Small intestine (tissue), 7 donors: Measurements from ENCODE around the gene ARRDC4. TPM values are rescaled to one million over a fixed set of nuclear protein-coding genes. Genes with fewer than 3 reads are reported as not detected.

Experiments
- DNase-seq, 2 donors: peaks; one replicate each; pipeline versions ENCODE4 v3.0.0 to v3.0.0-alpha.2; 2013
- FAIRE-seq: peaks from 2 replicates; lab custom pipeline; 2012; peaks lifted over from hg19 to GRCh38; lab: Jason Lieb, UNC
- H3K27ac ChIP-seq, 3 donors: one replicate each; pipeline ENCODE4 v1.5.1; 2013; ENCODE audit warnings: low read length in 2 of 3, mild to moderate bottlenecking in 2 of 3, control low read depth in 1 of 3, inconsistent platforms in 1 of 3, low read depth in 1 of 3, moderate library complexity in 1 of 3
- H3K27me3 ChIP-seq, 3 donors: one replicate each; pipeline ENCODE4 v1.6.1; 2013; ENCODE audit warnings: low read length in 3 of 3, inconsistent platforms in 1 of 3; ENCODE audit not compliant: control insufficient read depth in 3 of 3, insufficient read depth in 3 of 3
- H3K36me3 ChIP-seq, 3 donors: one replicate each; pipeline ENCODE4 v1.6.1; 2013; ENCODE audit warnings: low read length in 3 of 3, inconsistent platforms in 1 of 3, low read depth in 1 of 3, mild to moderate bottlenecking in 1 of 3, moderate library complexity in 1 of 3; ENCODE audit not compliant: control insufficient read depth in 3 of 3, insufficient read depth in 2 of 3
- H3K4me1 ChIP-seq, 3 donors: one replicate each; pipeline ENCODE4 v1.6.1; 2013; ENCODE audit warnings: low read length in 2 of 3, inconsistent platforms in 1 of 3, low read depth in 1 of 3, mild to moderate bottlenecking in 1 of 3, moderate library complexity in 1 of 3; ENCODE audit not compliant: control insufficient read depth in 3 of 3, insufficient read depth in 2 of 3
- H3K4me3 ChIP-seq, 3 donors: one replicate each; pipeline ENCODE4 v1.5.1; 2013; ENCODE audit warnings: low read length in 3 of 3, control low read depth in 1 of 3, inconsistent platforms in 1 of 3, low read depth in 1 of 3, mild to moderate bottlenecking in 1 of 3, moderate library complexity in 1 of 3
- H3K9me3 ChIP-seq, 2 donors: one replicate each; pipeline ENCODE4 v1.6.1; 2013; ENCODE audit warnings: low read depth in 1 of 2, low read length in 1 of 2; ENCODE audit not compliant: control insufficient read depth in 2 of 2, insufficient read depth in 1 of 2
- WGBS, 3 donors: extraction: QIAGEN DNeasy Blood & Tissue Kit; methylation state at CpG; one replicate each; pipeline ENCODE4 v1.1.7; 2013; 5-methylcytosine and 5-hydroxymethylcytosine counted together
- polyA plus RNA-seq, 4 donors: library from polyadenylated mRNA; stranded (reverse) in 3 of 4; unstranded in 1 of 4; fragments of 200-250 nt in 3 of 4; fragments of 120-200 nt in 1 of 4; gene quantifications; one replicate each; pipeline versions ENCODE4 v1.2.1 to v1.2.3, GENCODE V29; 2013
- donor health status: healthy with polysubstance abuse.
- donor health status: control.
- donor health status: control.
- donor health status: Bipolar disorder and iron deficiency.
- donor health status: healthy.

ARRDC4 gene
- polyA plus RNA-seq, 4 donors = 18.9 to 92.3 (median 30.7) TPM

DNA sequence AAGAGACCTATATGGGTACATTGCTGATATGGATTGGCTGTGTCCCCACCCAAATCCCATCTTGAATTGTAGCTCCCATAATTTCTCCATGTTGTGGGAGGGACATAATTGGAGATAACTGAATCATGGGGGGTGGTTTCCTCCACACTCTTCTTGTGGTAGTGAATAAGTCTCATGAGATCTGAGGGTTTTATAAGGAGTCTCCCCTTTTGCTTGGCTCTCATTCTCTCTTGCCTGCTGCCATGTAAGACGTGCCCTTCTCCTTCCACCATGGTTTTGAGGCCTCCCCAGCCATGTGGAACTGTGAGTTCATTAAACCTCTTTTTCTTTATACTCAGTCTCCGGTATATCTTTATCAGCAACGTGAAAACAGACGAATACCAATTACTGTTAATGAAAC, 5.0 kb upstream of the ARRDC4 start:
- Histone ChIP-seq H3K4me3 (no peak overlapping the region), H3K27ac (peak overlapping the region in 1 of 3 donors; percentile 34)
- FAIRE-seq = no peak

DNA sequence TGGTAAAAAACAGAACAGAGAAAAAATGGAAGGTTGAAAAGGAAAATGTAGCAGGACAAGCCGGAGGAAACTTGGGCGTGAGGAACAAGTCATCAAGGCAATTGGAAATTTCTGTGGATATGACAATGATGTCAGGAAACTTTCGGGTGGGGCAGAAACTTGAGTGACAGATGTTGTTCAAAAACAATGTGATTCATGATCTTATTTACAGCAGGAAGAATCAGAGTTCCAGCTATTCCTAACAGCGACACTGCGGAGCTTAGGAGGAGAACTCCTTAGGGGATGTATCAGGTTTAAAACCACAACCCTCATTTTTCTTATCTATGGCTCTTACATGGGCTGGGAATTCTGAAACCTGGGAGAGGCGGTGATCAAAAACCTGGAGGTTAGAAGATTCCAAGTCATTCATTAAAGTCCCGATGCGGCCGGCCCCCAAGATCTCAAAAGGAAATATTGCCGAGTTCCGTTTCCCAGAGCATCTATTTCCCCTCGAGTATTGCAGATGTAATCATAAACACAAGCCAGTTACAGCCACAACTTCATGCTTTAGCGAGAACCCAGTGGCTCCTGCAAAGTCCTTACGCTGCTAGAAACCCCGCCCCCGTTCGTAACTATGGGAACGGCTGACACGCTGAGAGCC, 659 bp upstream of the ARRDC4 start:
- 1 to 7% (median 5%) methylated on average over 19 of the region's 19 CpGs for WGBS, 3 donors
- peaks cover 2 to 14% (median 5%) of the 10 kb centered on the region in 3 donors for H3K4me1 ChIP-seq
- FAIRE-seq (no peak), DNase-seq (peak in 1 of 2 donors; percentile 48)
- H3K27me3 ChIP-seq = no peaks in the 10 kb centered on the region
- peak overlapping the region in 2 of 3 donors; percentile 66 to 86 for H3K27ac ChIP-seq
- H3K4me3 ChIP-seq = peak overlapping the region in 2 of 3 donors; percentile 22 to 42
- H3K36me3 ChIP-seq = peaks cover 0 to 10% (median 0%) of the 10 kb centered on the region in 3 donors
- no peaks in the 10 kb centered on the region for H3K9me3 ChIP-seq

More for the DNA sequence above, 5.0 kb upstream of the ARRDC4 start:
- Histone ChIP-seq H3K9me3 (no peaks in the 10 kb centered on the region), H3K4me1 (peaks cover 0 to 12% (median 2%) of the 10 kb centered on the region in 3 donors), H3K36me3 (no peaks in the 10 kb centered on the region), H3K27me3 (no peaks in the 10 kb centered on the region)
- 82 to 89% (median 84%) methylated on average over 4 of the region's 4 CpGs for WGBS, 3 donors
- DNase-seq = no peak

DNA sequence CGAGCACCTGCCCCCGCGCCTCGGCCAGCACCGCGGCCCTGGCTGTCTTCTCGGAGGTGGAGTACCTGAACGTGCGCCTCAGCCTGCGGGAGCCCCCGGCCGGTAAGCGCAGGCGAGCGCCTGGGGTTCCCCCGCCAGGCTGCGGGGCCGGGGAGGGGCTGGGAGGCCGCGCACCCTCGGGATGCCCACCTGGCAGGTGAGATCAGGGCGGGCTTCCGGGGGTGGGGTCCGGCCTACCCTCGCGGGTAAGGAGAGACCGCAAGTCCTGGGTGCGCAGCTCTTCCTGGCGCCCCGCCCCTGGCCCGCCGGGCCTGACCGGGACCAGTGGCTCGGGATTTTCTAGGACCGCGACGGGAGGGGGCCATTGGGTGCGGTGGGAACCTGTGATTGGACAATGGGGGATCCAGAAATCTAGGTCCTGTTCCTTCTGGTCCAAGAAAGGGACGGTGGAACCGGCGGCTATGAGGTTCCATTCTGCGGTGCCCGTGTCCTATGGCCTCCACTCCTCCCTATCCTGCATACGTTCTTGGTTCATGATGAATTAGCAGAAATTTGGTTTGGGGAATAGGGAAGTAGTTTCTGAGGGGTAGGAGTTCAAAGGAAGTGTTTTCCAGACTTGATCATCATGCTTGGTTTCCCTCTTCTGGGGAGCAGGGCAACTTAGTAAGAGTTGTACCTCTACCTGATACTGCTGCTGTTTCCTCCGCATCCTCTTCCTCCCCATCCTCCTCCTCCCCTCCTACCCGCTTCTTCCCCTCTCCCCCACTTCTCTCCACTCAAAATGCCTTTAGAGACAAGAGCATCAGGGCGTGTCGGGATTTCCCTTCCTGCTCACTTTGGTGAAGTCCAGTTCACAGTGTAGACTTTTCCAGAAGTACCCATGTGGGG, 808 bp downstream of the ARRDC4 start:
- Histone ChIP-seq H3K27me3 (no peaks in the 10 kb centered on the region), H3K36me3 (peaks cover 0 to 14% (median 0%) of the 10 kb centered on the region in 3 donors), H3K4me3 (peak overlapping the region; percentile 74 to 94 (median 83)), H3K27ac (peak overlapping the region; percentile 80 to 88 (median 80)), H3K9me3 (no peaks in the 10 kb centered on the region), H3K4me1 (peaks cover 7 to 12% (median 8%) of the 10 kb centered on the region in 3 donors)
- no peak for FAIRE-seq
- 4 to 6% (median 5%) methylated on average over 38 to 48 of the region's 48 CpGs for WGBS, 3 donors
- DNase-seq = peak; percentile 46 to 78

DNA sequence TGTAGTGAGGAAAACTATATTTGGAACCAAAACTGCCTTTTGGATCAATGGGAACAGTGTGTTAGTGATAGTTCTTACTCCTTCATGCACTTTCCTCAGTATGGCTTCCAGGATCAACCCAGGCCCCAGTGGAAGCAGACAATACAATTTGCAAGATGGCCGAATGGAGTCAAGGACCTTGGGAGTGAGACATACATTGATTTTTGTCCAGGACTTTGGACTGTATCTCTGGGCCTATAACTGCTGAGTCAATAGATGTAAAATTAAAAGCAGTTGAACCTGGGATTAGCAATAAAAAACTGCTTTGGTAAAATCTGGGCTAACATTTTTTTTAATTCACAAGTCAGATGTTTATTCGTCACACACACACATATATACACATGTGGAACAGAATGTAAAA, 1.8 kb downstream of the ARRDC4 start:
- Histone ChIP-seq H3K27me3 (no peaks in the 10 kb centered on the region), H3K4me3 (peak overlapping the region in 1 of 3 donors; percentile 83), H3K27ac (peak overlapping the region; percentile 5 to 88 (median 17)), H3K4me1 (peaks cover 8 to 12% (median 8%) of the 10 kb centered on the region in 3 donors), H3K9me3 (no peaks in the 10 kb centered on the region), H3K36me3 (peaks cover 0 to 16% (median 0%) of the 10 kb centered on the region in 3 donors)
- peak; percentile 82 to 89 for DNase-seq
- no peak for FAIRE-seq
- 20 to 61% (median 34%) methylated on average over 2 of the region's 2 CpGs for WGBS, 3 donors

DNA sequence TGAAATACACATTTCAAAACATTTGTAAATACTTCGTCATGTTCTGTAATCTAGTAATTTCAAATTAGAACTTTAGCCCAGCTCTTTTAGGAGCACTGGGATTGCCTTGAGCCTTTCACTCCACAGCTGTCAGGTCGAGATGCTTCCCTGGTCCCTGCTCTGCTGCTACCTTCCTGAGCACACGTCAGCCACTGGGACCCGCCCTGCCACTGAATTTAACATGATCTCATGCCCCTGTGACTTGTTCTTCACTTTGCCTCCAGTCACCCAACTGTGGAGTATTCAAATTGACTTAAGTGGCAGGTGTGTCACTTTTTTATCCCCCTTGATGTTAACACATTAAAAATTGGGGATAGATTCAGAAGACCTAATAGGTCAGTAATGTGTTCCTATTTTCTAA, 3.3 kb downstream of the ARRDC4 start:
- H3K4me3 ChIP-seq = peak overlapping the region in 1 of 3 donors; percentile 29
- no peaks in the 10 kb centered on the region for H3K27me3 ChIP-seq
- 12 to 30% (median 28%) methylated on average over 4 of the region's 4 CpGs for WGBS, 3 donors
- FAIRE-seq (no peak), DNase-seq (peak; percentile 44 to 54)
- H3K36me3 ChIP-seq = peaks cover 0 to 16% (median 0%) of the 10 kb centered on the region in 3 donors
- H3K9me3 ChIP-seq = no peaks in the 10 kb centered on the region
- peaks cover 8 to 12% (median 8%) of the 10 kb centered on the region in 3 donors for H3K4me1 ChIP-seq
- no peak overlapping the region for H3K27ac ChIP-seq

DNA sequence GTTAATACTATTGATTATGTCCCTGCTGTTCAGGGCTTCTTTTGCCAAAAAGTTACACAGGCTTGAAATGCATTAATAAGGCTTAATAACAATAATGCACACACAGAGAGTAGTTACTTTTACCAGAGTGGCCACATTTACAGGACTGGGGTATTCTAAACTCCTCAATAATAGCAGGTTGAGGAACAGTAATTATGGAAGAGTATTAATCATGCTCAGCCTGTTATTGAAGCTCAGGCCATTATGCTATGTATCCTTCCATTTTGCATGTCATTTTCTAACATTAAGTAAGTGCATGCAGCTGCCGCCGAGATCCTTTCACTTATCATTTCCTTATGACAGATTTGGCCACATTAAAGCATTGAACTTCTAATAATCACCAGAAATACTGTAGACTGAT, 5.7 kb downstream of the ARRDC4 start:
- H3K4me3 ChIP-seq = no peak overlapping the region
- peaks cover 7 to 23% (median 7%) of the 10 kb centered on the region in 3 donors for H3K36me3 ChIP-seq
- no peak for FAIRE-seq
- H3K27ac ChIP-seq = no peak overlapping the region
- WGBS, 3 donors = 22 to 27% (median 26%) methylated on average over 2 of the region's 2 CpGs
- no peaks in the 10 kb centered on the region for H3K27me3 ChIP-seq
- DNase-seq = no peak
- peaks cover 7 to 12% (median 8%) of the 10 kb centered on the region in 3 donors for H3K4me1 ChIP-seq
- H3K9me3 ChIP-seq = no peaks in the 10 kb centered on the region

DNA sequence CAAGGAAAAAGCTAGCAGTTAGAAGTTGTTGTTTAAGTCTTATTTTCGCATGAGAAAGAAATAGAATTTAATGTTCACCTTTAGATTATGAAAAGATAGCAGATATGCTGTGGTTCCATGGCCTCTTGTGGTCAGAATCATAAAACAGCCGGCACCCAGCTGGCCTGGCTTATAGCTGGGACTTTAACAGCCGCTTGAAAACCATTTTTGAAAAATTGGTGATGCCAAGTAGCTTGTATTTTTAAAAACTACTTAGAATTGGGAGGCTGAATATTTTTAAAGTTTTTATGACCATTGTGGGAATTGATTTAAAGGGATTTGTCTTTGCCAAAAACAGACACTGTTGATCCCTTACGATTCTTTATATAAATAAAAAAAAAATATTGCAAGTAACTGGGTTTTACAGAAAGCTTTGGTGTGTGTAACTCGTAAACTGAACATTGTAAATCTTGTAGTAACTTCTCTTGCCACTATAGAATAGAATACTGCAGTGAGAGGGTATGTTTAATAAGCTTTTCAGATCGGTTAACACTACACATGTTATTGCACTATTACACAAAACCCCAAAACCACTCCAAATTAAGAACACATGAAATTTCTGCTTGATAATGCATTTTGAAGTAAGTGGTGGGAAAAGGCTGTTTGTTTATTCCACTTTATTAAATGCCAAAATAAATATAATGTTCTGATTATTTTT, 6.6 kb downstream of the ARRDC4 start:
- Histone ChIP-seq H3K4me1 (peaks cover 7 to 12% (median 8%) of the 10 kb centered on the region in 3 donors), H3K27me3 (no peaks in the 10 kb centered on the region), H3K36me3 (peaks cover 9 to 25% (median 10%) of the 10 kb centered on the region in 3 donors), H3K9me3 (no peaks in the 10 kb centered on the region), H3K4me3 (no peak overlapping the region), H3K27ac (no peak overlapping the region)
- WGBS, 3 donors = 42 to 61% (median 48%) methylated on average over 6 of the region's 6 CpGs
- FAIRE-seq (no peak), DNase-seq (no peak)

DNA sequence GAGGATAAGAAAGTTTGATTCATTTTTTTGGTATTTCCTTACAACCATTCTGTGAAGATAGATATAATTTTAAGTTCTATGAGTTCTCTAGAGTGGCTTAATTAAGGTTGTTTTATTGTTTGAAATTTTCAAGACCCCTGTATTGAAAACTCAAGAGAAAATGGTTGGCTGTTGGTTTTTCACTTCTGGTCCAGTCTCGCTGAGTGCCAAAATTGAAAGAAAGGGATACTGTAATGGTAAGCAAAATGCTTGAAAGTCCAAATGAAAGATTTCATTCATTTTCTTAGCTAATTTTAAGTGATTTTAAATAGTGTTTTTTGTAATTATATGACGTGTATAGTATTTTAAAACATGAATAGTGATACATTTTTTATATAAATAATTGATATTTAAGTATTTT, 7.4 kb downstream of the ARRDC4 start:
- no peak overlapping the region for H3K27ac ChIP-seq
- H3K9me3 ChIP-seq = no peaks in the 10 kb centered on the region
- peaks cover 7 to 10% (median 8%) of the 10 kb centered on the region in 3 donors for H3K4me1 ChIP-seq
- 62 to 79% (median 73%) methylated on average over 2 of the region's 2 CpGs for WGBS, 3 donors
- DNase-seq = no peak
- no peak overlapping the region for H3K4me3 ChIP-seq
- peaks cover 10 to 27% (median 11%) of the 10 kb centered on the region in 3 donors for H3K36me3 ChIP-seq
- no peaks in the 10 kb centered on the region for H3K27me3 ChIP-seq
- no peak for FAIRE-seq
